Neuronal stem cell (in vitro differentiated cells): ENCODE results near the gene ERC2.

Source experiments
- DNase-seq: peaks from one replicate; pipeline ENCODE4 v3.0.0-alpha.2; 2013; ENCODE audit warnings: low spot score
- H2AFZ ChIP-seq: one replicate; pipeline ENCODE4 v1.6.1; 2013; ENCODE audit warnings: mild to moderate bottlenecking, low read length, inconsistent platforms
- H2AK5ac ChIP-seq: 2 replicates; pipeline ENCODE4 v1.6.1; 2013; ENCODE audit warnings: low read depth, mild to moderate bottlenecking, inconsistent platforms, low read length, moderate library complexity, mixed read lengths
- H2BK120ac ChIP-seq: 2 replicates; pipeline ENCODE4 v1.6.1; 2013; ENCODE audit warnings: low read depth, mild to moderate bottlenecking, inconsistent platforms, low read length, moderate library complexity, mixed read lengths
- H2BK12ac ChIP-seq: one replicate; pipeline ENCODE4 v1.6.1; 2013; ENCODE audit warnings: low read length, inconsistent platforms
- H2BK15ac ChIP-seq: 2 replicates; pipeline ENCODE4 v1.6.1; 2013; ENCODE audit warnings: mild to moderate bottlenecking, low read length, inconsistent platforms, mixed read lengths
- H2BK5ac ChIP-seq: one replicate; pipeline ENCODE4 v1.6.1; 2013; ENCODE audit warnings: inconsistent platforms, mild to moderate bottlenecking, low read length, moderate library complexity
- H3K14ac ChIP-seq: one replicate; pipeline ENCODE4 v1.6.1; 2013; ENCODE audit warnings: low read length, inconsistent platforms
- H3K18ac ChIP-seq: 2 replicates; pipeline ENCODE4 v1.6.1; 2013; ENCODE audit warnings: low read length, inconsistent platforms
- H3K23ac ChIP-seq: 2 replicates; pipeline ENCODE4 v1.6.1; 2013; ENCODE audit warnings: low read depth, mild to moderate bottlenecking, mixed read lengths, low read length, inconsistent platforms; ENCODE audit not compliant: poor library complexity
- H3K27ac ChIP-seq: replicated peaks from 3 replicates; pipeline ENCODE4 v1.5.1; 2013; ENCODE audit warnings: low read length, inconsistent platforms
- H3K27me3 ChIP-seq, 3 experiments: 2 replicates each; pipeline ENCODE4 v1.6.1; 2013; ENCODE audit warnings: low read length in 3 of 3, mild to moderate bottlenecking in 2 of 3, inconsistent platforms in 1 of 3, low read depth in 1 of 3, mixed read lengths in 1 of 3, moderate library complexity in 1 of 3; ENCODE audit not compliant: control insufficient read depth in 3 of 3, insufficient read depth in 3 of 3
- H3K36me3 ChIP-seq, 2 donors: replicated peaks in 1 of 2; 2 replicates each; pipeline ENCODE4 v1.6.1; 2013; ENCODE audit warnings: low read length in 2 of 2; ENCODE audit not compliant: control insufficient read depth in 2 of 2, insufficient read depth in 2 of 2
- H3K4ac ChIP-seq: 2 replicates; pipeline ENCODE4 v1.6.1; 2013; ENCODE audit warnings: inconsistent platforms, mild to moderate bottlenecking, low read length, moderate library complexity
- H3K4me1 ChIP-seq, 2 donors: 1 replicate in 1 of 2; 2 replicates in 1 of 2; pipeline ENCODE4 v1.6.1; 2013; ENCODE audit warnings: low read length in 2 of 2, low read depth in 1 of 2; ENCODE audit not compliant: control insufficient read depth in 2 of 2, insufficient read depth in 1 of 2
- H3K4me2 ChIP-seq: one replicate; pipeline ENCODE4 v1.6.1; 2013; ENCODE audit warnings: mild to moderate bottlenecking, low read length, inconsistent platforms; ENCODE audit not compliant: insufficient read depth, poor library complexity, severe bottlenecking
- H3K4me3 ChIP-seq, 2 donors: 2 replicates each; pipeline ENCODE4 v1.5.1; 2013; ENCODE audit warnings: low read length in 2 of 2, mild to moderate bottlenecking in 2 of 2, inconsistent platforms in 1 of 2, moderate library complexity in 1 of 2
- H3K79me1 ChIP-seq: one replicate; pipeline ENCODE4 v1.6.1; 2013; ENCODE audit warnings: low read depth, mild to moderate bottlenecking, inconsistent platforms, low read length, moderate library complexity
- H3K9ac ChIP-seq: one replicate; pipeline ENCODE4 v1.6.1; 2013; ENCODE audit warnings: mild to moderate bottlenecking, low read depth, low read length, inconsistent platforms; ENCODE audit not compliant: poor library complexity
- H3K9me3 ChIP-seq, 2 donors: replicated peaks in 1 of 2; 2 replicates each; pipeline versions ENCODE3 to v1.6.1; 2013; ENCODE audit warnings: low read length in 2 of 2, mild to moderate bottlenecking in 2 of 2, inconsistent platforms in 1 of 2, low read depth in 1 of 2, mixed read lengths in 1 of 2, moderate library complexity in 1 of 2; ENCODE audit not compliant: control insufficient read depth in 2 of 2, insufficient read depth in 1 of 2
- H4K8ac ChIP-seq: one replicate; pipeline ENCODE4 v1.6.1; 2013; ENCODE audit warnings: low read depth, mild to moderate bottlenecking, inconsistent platforms, low read length, moderate library complexity
- H4K91ac ChIP-seq: one replicate; pipeline ENCODE4 v1.6.1; 2013; ENCODE audit warnings: low read length, low read depth, mild to moderate bottlenecking, inconsistent platforms; ENCODE audit not compliant: poor library complexity
- WGBS, 2 donors: extraction: QIAGEN DNeasy Blood & Tissue Kit; methylation state at CpG; one replicate each; pipeline ENCODE4 v1.1.7; 2013; ENCODE audit warnings: missing lambda C conversion rate in 2 of 2, mixed read lengths in 1 of 2; ENCODE audit not compliant: insufficient read length in 2 of 2, insufficient replicate concordance in 1 of 2; ENCODE audit errors: extremely low coverage in 2 of 2; 5-methylcytosine and 5-hydroxymethylcytosine counted together

ERC2 gene

GRCh38 chr3:55633333-55633732, 834.9 kb downstream of the ERC2 start:
- no peak overlapping the region for H2AFZ ChIP-seq
- H3K14ac ChIP-seq = no peak overlapping the region
- H2BK5ac ChIP-seq = no peak overlapping the region
- H2BK12ac ChIP-seq = no peak overlapping the region
- no peak overlapping the region for H4K91ac ChIP-seq
- H2BK120ac ChIP-seq = no peak overlapping the region
- no peak overlapping the region for H2BK15ac ChIP-seq
- H3K4ac ChIP-seq = no peak overlapping the region
- no peak overlapping the region for H3K27ac ChIP-seq
- no peak overlapping the region for H3K4me2 ChIP-seq
- H3K4me3 ChIP-seq = no peak overlapping the region
- no peak for DNase-seq
- no peaks in the 10 kb centered on the region for H3K79me1 ChIP-seq
- no peaks in the 10 kb centered on the region for H3K36me3 ChIP-seq
- no peak overlapping the region for H3K18ac ChIP-seq
- WGBS, 2 donors = no CpG with 5 or more reads among the region's 2 CpGs
- no peaks in the 10 kb centered on the region for H3K9me3 ChIP-seq
- H4K8ac ChIP-seq = no peak overlapping the region
- no peaks in the 10 kb centered on the region for H3K27me3 ChIP-seq
- H2AK5ac ChIP-seq = no peak overlapping the region
- H3K9ac ChIP-seq = no peak overlapping the region
- H3K4me1 ChIP-seq = peaks cover 0 to 3% of the 10 kb centered on the region in 2 donors
- H3K23ac ChIP-seq = no peak overlapping the region

- WGBS, 2 donors = no CpG with 5 or more reads among the region's 1 CpG
- H2BK120ac ChIP-seq = no peak overlapping the region
- no peaks in the 10 kb centered on the region for H3K9me3 ChIP-seq
- H2AK5ac ChIP-seq = no peak overlapping the region
- H3K4ac ChIP-seq = no peak overlapping the region
- H3K18ac ChIP-seq = no peak overlapping the region
- H2BK5ac ChIP-seq = no peak overlapping the region
- H3K79me1 ChIP-seq = no peaks in the 10 kb centered on the region
- H3K27ac ChIP-seq = no peak overlapping the region
- no peak overlapping the region for H3K4me2 ChIP-seq
- H2BK15ac ChIP-seq = no peak overlapping the region
- H2AFZ ChIP-seq = no peak overlapping the region
- no peak overlapping the region for H3K23ac ChIP-seq
- no peak overlapping the region for H2BK12ac ChIP-seq
- no peak overlapping the region for H3K14ac ChIP-seq
- no peak overlapping the region for H3K4me3 ChIP-seq
- no peaks in the 10 kb centered on the region for H3K36me3 ChIP-seq
- no peak overlapping the region for H3K9ac ChIP-seq
- no peak for DNase-seq
- H4K8ac ChIP-seq = no peak overlapping the region
- H3K4me1 ChIP-seq = peaks cover 0 to 3% of the 10 kb centered on the region in 2 donors
- H4K91ac ChIP-seq = no peak overlapping the region
- no peaks in the 10 kb centered on the region for H3K27me3 ChIP-seq
These were observed 836.4 kb downstream of the ERC2 start for GRCh38 chr3:55631766-55632331.

- Histone ChIP-seq H3K27ac (no peak overlapping the region), H2BK12ac (no peak overlapping the region), H2BK120ac (no peak overlapping the region), H3K4me1 (peaks cover 0 to 3% of the 10 kb centered on the region in 2 donors), H2AK5ac (no peak overlapping the region), H3K4me3 (no peak overlapping the region), H3K23ac (no peak overlapping the region), H3K36me3 (no peaks in the 10 kb centered on the region), H3K79me1 (no peaks in the 10 kb centered on the region), H4K91ac (no peak overlapping the region), H3K14ac (no peak overlapping the region), H3K9me3 (no peaks in the 10 kb centered on the region), H2BK15ac (no peak overlapping the region), H3K4me2 (no peak overlapping the region), H2BK5ac (no peak overlapping the region), H4K8ac (no peak overlapping the region), H3K27me3 (no peaks in the 10 kb centered on the region), H3K9ac (no peak overlapping the region), H2AFZ (no peak overlapping the region), H3K18ac (no peak overlapping the region), H3K4ac (no peak overlapping the region)
- no CpG with 5 or more reads among the region's 1 CpG for WGBS, 2 donors
- DNase-seq = no peak
These were observed 837.4 kb downstream of the ERC2 start for GRCh38 chr3:55630921-55631299.

GRCh38 chr3:55630280-55630920, 837.9 kb downstream of the ERC2 start:
- WGBS, 2 donors = no CpG with 5 or more reads among the region's 14 CpGs

More at GRCh38 chr3:55630280-55630920, 837.9 kb downstream of the ERC2 start:
- H2BK15ac ChIP-seq = no peak overlapping the region
- H3K4ac ChIP-seq = no peak overlapping the region
- no peak overlapping the region for H2BK120ac ChIP-seq
- H3K79me1 ChIP-seq = no peaks in the 10 kb centered on the region
- H4K91ac ChIP-seq = no peak overlapping the region
- H3K4me2 ChIP-seq = no peak overlapping the region
- no peak overlapping the region for H4K8ac ChIP-seq
- no peak overlapping the region for H3K9ac ChIP-seq
- no peak overlapping the region for H2BK5ac ChIP-seq
- no peak for DNase-seq
- H2AK5ac ChIP-seq = no peak overlapping the region
- H2AFZ ChIP-seq = no peak overlapping the region
- H2BK12ac ChIP-seq = no peak overlapping the region
- H3K27ac ChIP-seq = no peak overlapping the region
- no peak overlapping the region for H3K18ac ChIP-seq
- no peak overlapping the region for H3K14ac ChIP-seq
- H3K9me3 ChIP-seq = no peaks in the 10 kb centered on the region
- H3K27me3 ChIP-seq = no peaks in the 10 kb centered on the region
- H3K23ac ChIP-seq = no peak overlapping the region
- no peak overlapping the region for H3K4me3 ChIP-seq
- H3K4me1 ChIP-seq = peaks cover 0 to 3% of the 10 kb centered on the region in 2 donors
- no peaks in the 10 kb centered on the region for H3K36me3 ChIP-seq
